GM13977 (cell line): ENCODE data around the gene OSTN.
"Not testable (repeated sequence)": the region's sequence is repeated elsewhere in the genome, so short reads cannot be mapped to it uniquely, and the experiment has no call there.

Source experiments
- DNase-seq: peaks from one replicate; pipeline ENCODE4 v3.0.0; 2012; ENCODE audit warnings: low spot score
- in situ Hi-C: fragments of 300-500 bp; cut with MboI; formaldehyde crosslinking; loops from one replicate; pipeline ENCODE4 v1.12.0; 2022; ENCODE audit warnings: low sequenced_read_pairs, low pct_unique_long_range_greater_than_20kb, mixed read lengths, inconsistent platforms; ENCODE audit not compliant: unreplicated experiment
- TF ChIP-seq, protein P1 (sequence below): IDR thresholded peaks from 2 replicates; pipeline ENCODE4 v1.5.1; 2012; ENCODE audit warnings: mild to moderate bottlenecking, control low read depth; ENCODE audit not compliant: insufficient read depth; ENCODE audit errors: extremely low read depth, missing control alignments

OSTN gene

DNA sequence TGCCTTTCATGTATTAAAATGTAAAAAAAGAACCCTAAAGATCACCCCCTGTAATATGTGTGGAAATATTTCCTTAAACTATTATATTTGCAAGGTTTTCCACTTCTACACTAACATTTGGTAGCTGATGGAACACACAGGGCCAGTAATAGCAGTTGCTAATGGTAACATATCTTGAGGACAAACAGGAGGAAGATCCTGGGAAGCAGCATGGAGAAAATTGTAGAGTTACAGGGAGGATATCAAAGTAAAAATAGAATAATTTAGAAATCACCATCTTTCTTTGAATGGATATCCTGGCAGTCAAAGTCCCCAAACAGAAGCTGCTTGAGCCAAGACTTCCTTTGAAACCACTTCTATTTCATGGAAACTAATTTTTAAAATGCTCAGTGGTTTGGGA is 29.5 kb upstream of the OSTN start:
- DNase-seq: no peak
- in situ Hi-C loops: no loop called here
- TF ChIP-seq, protein P1, sequence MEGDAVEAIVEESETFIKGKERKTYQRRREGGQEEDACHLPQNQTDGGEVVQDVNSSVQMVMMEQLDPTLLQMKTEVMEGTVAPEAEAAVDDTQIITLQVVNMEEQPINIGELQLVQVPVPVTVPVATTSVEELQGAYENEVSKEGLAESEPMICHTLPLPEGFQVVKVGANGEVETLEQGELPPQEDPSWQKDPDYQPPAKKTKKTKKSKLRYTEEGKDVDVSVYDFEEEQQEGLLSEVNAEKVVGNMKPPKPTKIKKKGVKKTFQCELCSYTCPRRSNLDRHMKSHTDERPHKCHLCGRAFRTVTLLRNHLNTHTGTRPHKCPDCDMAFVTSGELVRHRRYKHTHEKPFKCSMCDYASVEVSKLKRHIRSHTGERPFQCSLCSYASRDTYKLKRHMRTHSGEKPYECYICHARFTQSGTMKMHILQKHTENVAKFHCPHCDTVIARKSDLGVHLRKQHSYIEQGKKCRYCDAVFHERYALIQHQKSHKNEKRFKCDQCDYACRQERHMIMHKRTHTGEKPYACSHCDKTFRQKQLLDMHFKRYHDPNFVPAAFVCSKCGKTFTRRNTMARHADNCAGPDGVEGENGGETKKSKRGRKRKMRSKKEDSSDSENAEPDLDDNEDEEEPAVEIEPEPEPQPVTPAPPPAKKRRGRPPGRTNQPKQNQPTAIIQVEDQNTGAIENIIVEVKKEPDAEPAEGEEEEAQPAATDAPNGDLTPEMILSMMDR: no peak

DNA sequence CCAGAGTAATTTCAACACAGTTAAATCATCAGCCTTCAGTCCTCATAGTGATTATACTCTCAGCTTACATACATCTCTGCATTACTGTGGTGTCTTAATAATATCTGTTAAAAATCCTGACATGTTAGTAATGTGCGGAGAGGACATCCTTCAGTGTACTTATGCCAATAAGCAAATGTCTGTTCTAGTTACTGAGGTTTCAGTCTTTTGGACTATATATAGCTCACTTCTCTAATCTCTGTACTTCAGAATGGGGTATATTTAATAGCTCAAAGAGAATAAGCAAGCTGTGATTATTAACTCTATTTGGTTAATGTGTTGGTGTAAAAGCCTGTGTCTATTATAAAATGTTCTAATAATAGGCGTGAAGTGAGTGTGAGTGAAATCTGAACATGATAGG is 28.9 kb upstream of the OSTN start:
- in situ Hi-C loops: no loop called here
- TF ChIP-seq, protein P1: no peak
- DNase-seq: no peak

DNA sequence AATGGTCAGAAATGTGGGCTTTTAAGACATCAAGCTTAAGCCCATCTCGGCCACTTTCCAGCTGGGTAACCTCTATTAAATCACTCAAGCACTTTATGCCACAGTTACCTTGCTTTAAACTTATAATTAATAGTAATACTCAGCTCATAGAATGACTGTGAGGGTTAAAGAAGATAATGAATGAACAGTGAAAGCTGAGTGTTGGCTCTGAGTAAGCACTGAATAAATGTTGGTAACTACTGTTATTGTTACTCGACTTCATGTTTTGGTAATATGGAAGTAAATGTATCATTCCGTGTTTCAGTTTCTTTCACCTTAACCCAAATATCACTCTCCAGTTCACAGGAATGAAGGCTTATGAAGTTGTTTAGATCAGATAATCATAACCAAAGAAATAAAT is 23.9 kb upstream of the OSTN start:
- TF ChIP-seq, protein P1: no peak
- DNase-seq: no peak
- in situ Hi-C loops: no loop called here

DNA sequence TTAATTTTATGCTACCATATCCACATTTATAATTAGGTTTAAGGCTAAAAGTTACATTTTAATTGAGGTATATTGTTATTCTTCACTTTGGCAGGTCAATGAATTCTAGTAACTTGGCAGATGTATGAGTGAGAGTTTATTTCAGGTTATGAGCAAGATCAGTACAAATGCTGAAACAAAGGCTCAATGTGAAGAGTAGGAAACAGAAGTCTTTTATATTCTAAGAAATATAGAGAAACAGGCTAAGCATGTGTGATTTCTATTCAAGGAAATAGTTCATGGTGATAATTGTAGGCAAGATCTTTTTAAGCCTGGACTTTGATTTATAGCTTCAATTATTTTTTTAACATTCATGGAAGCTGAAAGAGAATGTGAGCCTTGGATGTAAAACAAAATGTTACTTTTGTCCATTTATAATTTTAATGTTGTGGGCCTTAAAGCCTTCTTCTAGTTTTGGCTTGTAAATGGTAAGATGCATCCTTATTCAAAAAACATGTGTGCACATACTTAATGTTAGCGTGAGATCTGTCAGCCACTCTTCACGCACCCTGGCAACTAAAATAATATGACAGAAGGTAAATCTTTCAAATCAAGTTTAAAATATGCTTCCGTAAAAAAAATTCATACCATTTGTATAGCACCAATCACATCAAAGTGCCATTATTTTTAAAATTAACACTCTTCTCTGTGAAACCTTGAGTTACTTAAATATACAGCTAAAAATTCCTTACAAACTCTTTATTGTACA is 22.8 kb upstream of the OSTN start:
- in situ Hi-C loops: no loop called here
- DNase-seq: no peak
- TF ChIP-seq, protein P1: no peak

DNA sequence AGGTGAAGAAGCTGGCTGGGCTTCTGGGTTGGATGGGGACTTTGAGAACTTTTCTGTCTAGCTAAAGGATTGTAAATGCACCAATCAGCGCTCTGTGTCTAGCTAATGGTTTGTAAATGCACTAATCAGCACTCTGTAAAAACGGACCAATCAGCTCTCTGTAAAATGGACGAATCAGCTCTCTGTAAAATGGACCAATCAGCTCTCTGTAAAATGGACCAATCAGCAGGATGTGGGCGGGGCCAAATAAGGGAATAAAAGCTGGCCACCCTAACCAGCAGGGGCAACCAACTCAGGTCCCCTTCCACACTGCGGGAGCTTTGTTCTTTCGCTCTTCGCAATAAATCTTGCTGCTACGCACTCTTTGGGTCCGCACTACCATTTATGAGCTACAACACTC is 13.7 kb upstream of the OSTN start:
- in situ Hi-C loops, DNase-seq: not testable (repeated sequence)

DNA sequence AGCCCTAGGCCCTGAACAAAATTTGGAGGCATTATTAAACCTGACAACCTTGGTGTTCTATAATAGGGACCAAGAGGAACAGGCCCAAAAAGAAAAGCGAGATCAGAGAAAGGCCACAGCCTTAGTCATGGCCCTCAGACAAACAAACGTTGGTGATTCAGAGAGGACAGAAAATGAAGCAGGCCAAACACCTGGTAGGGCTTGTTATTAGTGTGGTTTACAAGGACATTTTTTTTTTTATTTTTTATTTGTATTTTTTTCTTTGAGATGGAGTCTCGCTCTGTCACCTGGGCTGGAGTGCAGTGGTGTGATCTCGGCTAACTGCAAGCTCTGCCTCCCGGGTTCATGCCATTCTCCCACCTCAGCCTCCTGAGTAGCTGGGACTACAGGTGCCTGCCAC is 10.8 kb upstream of the OSTN start:
- in situ Hi-C loops, DNase-seq: not testable (repeated sequence)

DNA sequence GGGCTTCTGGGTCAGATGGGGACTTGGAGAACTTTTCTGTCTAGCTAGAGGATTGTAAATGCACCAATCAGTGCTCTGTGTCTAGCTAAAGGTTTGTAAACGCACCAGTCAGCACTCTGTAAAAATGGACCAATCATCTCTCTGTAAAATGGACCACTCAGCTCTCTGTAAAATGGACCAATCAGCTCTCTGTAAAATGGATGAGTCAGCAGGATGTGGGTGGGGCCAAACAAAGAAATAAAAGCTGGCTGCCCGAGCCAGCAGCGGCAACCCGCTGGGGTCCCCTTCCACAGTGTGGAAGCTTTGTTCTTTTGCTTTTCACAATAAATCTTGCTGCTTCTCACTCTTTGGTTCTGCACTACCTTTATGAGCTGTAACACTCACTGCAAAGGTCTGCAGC is 6.8 kb upstream of the OSTN start:
- in situ Hi-C loops, DNase-seq: not testable (repeated sequence)

DNA sequence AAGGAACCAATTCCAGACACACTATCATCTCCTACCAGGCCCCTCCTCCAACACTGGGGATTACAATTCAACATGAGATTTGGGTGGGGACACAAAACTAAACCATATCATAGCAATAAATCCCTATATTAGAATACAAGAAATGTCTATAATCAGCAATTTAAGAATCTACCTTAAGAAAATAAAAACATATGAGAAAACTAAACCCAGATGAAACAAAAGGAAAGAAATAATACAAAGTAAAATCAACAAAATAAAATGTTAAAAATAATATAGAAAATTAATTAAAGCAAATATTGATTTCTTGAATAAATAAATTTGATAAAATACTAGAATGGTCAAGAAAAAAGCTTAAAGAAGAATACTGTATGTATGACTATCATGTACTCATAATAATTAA is 6.1 kb upstream of the OSTN start:
- in situ Hi-C loops: no loop called here
- DNase-seq: no peak
- TF ChIP-seq, protein P1: no peak
